WI38 (cell line): Measurements from ENCODE around the gene ZNF641.
A peak's percentile ranks its signal among the peaks of the same experiment; 100 is the strongest.

Experiments used
- H3K4me3 ChIP-seq: 2 replicates; pipeline ENCODE4 v1.5.1; 2011; ENCODE audit warnings: low read depth, mild to moderate bottlenecking, control low read depth, low read length
- CTCF ChIP-seq: IDR thresholded peaks from 2 replicates; pipeline ENCODE4 v1.5.1; 2012; ENCODE audit warnings: low read depth, mild to moderate bottlenecking, control low read depth, low read length

The ZNF641 gene

GRCh38 chr12:48350249-48351021 lies at the start of gene ZNF641:
TSS of gene ZNF641 (minus strand) at chr12:48350919. CDS start at chr12:48348090, 2,829 bp downstream.
- H3K4me3 ChIP-seq: peak within 1 kb of the TSS; percentile 74
- TF ChIP-seq CTCF: no peak

DNA sequence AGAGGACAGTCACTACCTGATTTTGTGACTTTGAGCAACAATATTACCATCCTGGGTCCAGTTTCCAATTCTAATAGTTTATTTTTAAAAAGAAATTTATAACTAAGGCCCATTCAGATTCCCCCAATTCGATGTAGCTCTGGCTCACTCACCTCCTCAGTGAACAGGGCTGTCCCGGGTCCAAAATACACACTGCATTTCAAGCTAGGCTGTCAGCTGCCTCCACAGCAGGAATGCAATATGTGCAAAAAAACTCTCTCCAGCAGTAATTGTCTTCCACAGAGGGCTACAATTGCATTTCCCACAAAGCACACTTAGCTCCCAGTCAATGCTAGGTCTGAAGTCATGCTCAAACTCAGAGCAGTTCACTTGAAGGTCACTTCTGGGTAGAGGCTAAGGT lies 39.3 kb upstream of the ZNF641 start:
- no peak for TF ChIP-seq CTCF
- no peak overlapping the region for H3K4me3 ChIP-seq

DNA sequence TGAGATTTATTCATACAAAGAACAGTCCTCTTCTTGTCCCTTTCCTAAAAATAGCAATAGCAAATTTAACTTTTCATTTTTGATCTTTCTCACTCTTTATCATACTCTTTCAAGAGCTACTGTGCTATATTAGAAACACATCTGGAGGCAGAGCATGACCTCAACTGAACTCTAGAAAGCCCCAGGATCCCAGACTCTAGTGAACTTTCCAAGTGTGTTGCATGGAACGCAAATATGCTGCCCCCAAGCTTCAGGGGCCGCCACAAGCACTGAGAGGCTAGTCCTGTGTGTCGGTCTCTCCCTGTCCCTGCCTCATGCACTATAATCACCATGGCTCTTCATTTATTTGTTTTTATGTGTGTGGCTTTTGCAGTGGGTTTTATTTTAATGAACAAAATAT lies 38.7 kb upstream of the ZNF641 start:
- TF ChIP-seq CTCF: no peak
- no peak overlapping the region for H3K4me3 ChIP-seq

GRCh38 chr12:48388938-48389337 lies 38.2 kb upstream of the ZNF641 start:
- TF ChIP-seq CTCF: no peak
- H3K4me3 ChIP-seq: no peak overlapping the region

DNA sequence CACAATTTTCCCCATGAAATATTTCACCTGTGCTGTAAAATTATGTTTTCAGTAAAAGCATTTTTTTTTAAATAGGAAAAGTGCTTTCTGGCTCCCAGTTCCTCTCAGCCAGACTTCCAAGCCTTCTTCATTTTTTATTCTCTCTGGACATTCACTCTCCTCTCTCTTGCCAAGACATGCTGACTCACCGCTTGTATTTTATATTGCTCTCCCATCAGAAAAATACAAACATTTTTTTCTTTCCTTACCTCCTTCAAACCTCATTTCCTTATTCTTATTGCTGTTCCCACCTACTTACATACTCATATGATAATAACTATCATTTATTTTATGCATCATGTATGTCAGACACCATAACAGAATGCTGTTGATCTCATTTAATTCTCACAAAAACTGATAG lies 37.7 kb upstream of the ZNF641 start:
- no peak for TF ChIP-seq CTCF
- no peak overlapping the region for H3K4me3 ChIP-seq

GRCh38 chr12:48380596-48380995 lies 29.9 kb upstream of the ZNF641 start:
- no peak for TF ChIP-seq CTCF
- H3K4me3 ChIP-seq: no peak overlapping the region

DNA sequence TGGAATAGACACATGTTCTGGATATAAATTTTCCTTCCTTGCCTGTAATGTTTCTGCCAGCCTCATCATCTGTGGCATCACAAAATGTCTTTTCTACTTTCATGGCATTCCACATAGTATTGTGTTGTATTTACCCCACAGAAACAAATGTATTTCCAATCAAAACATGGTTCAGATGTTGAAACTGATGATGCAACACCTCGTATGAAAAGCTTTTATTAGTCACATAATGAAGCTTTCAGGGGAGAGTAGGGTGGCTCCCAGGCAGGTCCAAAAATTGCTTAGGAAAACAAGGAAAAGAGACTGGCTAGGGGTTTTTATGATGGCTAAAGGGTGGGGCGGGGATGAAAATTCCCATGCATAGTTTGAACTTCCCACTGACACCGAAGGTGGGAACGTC lies 29.1 kb upstream of the ZNF641 start:
- TF ChIP-seq CTCF: no peak
- H3K4me3 ChIP-seq: no peak overlapping the region
